K562 (cell line): ENCODE results near the gene FAM53A. TPM values are rescaled to one million over a fixed set of nuclear protein-coding genes. Genes with fewer than 3 reads are reported as not detected.

Source experiments
- ARID2 ChIP-seq: fragments of 450-650 bp; IDR thresholded peaks from 2 replicates; pipeline ENCODE4 v1.6.1; 2017; ENCODE audit warnings: antibody characterized with exemption, mild to moderate bottlenecking
- CBX1 ChIP-seq: sonication (generic); IDR thresholded peaks from 2 replicates; pipeline ENCODE4 v1.6.1; 2016; ENCODE audit warnings: antibody characterized with exemption, low read depth, mild to moderate bottlenecking
- FOXM1 ChIP-seq, 2 experiments: fragments of 450-650 bp in 1 of 2; sonication (generic) in 1 of 2; formaldehyde crosslinking in 1 of 2; IDR thresholded peaks; 2 replicates each; pipeline versions ENCODE4 v1.6.1 to v1.9.0; 2017 to 2022; ENCODE audit warnings: low read depth in 2 of 2, mild to moderate bottlenecking in 2 of 2, missing genetic modification reagents in 1 of 2, moderate library complexity in 1 of 2
- HMG20A ChIP-seq: fragments of 450-650 bp; formaldehyde crosslinking; conservative IDR thresholded peaks from 2 replicates; pipeline ENCODE4 v1.4.0; 2020; ENCODE audit warnings: mild to moderate bottlenecking, mixed read lengths
- PRPF4 ChIP-seq: fragments of 200-400 bp; formaldehyde crosslinking; IDR thresholded peaks from one replicate; pipeline ENCODE4 v1.6.1; 2017; ENCODE audit warnings: low read length, low read depth, mild to moderate bottlenecking; ENCODE audit not compliant: insufficient read depth, poor library complexity, severe bottlenecking
- RBM34 ChIP-seq: fragments of 200-400 bp; formaldehyde crosslinking; IDR thresholded peaks from 2 replicates; pipeline ENCODE4 v1.6.1; 2018; ENCODE audit warnings: low read length, borderline replicate concordance; ENCODE audit not compliant: insufficient read depth
- XRCC5 ChIP-seq: fragments of 200-400 bp; formaldehyde crosslinking; IDR thresholded peaks from 2 replicates; pipeline ENCODE4 v1.6.1; 2017; ENCODE audit warnings: low read depth, mild to moderate bottlenecking, low read length
- ZC3H11A ChIP-seq: IDR thresholded peaks from 2 replicates; pipeline ENCODE4 v1.6.1; 2012; ENCODE audit warnings: low read depth, low read length, improper control_type of control experiment
- ZNF282 ChIP-seq: sonication (generic); formaldehyde crosslinking; IDR thresholded peaks from 2 replicates; pipeline ENCODE4 v1.8.1; 2023; ENCODE audit warnings: missing genetic modification reagents
- ZNF561 ChIP-seq: fragments of 450-650 bp; formaldehyde crosslinking; conservative IDR thresholded peaks from 2 replicates; pipeline ENCODE4 v1.4.0; 2020; ENCODE audit warnings: mild to moderate bottlenecking, moderate library complexity
- polyA plus RNA-seq, 8 experiments: library from polyadenylated mRNA; depleted of rRNA in 4 of 8; stranded (reverse) in 5 of 8; unstranded in 3 of 8; fragments of >200 nt; fragmentation: Nextera tagmentation in 2 of 8; fragmentation: Illumina TruSeq in 1 of 8; extraction: Ambion mirVana in 2 of 8; extraction: Trizol in 1 of 8; gene quantifications; 2 replicates each; pipeline versions ENCODE4 v1.2.1 to v1.2.3, GENCODE V29; 2011 to 2014; ENCODE audit warnings: inconsistent platforms in 1 of 8, missing spikeins in 1 of 8
- total RNA-seq, 7 experiments: library from RNA; depleted of rRNA in 6 of 7; stranded (reverse); fragments of >200 nt in 6 of 7; fragmentation: Illumina TruSeq in 2 of 7; extraction: Trizol in 2 of 7; gene quantifications; 2 replicates each; pipeline versions ENCODE4 v1.2.1 to v1.2.3, GENCODE V29; 2011 to 2021; ENCODE audit warnings: low replicate concordance in 1 of 7
- TF ChIP-seq, protein P1 (sequence below): sonication (generic); formaldehyde crosslinking; IDR thresholded peaks from 2 replicates; pipeline ENCODE4 v1.8.1; 2023; ENCODE audit warnings: mild to moderate bottlenecking, missing genetic modification reagents
- TF ChIP-seq, protein P2 (sequence below): fragments of 450-650 bp; IDR thresholded peaks from 2 replicates; pipeline ENCODE4 v1.7.1; 2018; ENCODE audit warnings: mild to moderate bottlenecking, low read depth; ENCODE audit not compliant: partially characterized antibody

Gene FAM53A
- total and polyA plus RNA-seq, 9 of the 15 experiments (the other 6 are each of a cell fraction or from before 2014, with no cell fraction given), result 0.53 to 2.7 (median 1.4) TPM; not detected in 2

DNA sequence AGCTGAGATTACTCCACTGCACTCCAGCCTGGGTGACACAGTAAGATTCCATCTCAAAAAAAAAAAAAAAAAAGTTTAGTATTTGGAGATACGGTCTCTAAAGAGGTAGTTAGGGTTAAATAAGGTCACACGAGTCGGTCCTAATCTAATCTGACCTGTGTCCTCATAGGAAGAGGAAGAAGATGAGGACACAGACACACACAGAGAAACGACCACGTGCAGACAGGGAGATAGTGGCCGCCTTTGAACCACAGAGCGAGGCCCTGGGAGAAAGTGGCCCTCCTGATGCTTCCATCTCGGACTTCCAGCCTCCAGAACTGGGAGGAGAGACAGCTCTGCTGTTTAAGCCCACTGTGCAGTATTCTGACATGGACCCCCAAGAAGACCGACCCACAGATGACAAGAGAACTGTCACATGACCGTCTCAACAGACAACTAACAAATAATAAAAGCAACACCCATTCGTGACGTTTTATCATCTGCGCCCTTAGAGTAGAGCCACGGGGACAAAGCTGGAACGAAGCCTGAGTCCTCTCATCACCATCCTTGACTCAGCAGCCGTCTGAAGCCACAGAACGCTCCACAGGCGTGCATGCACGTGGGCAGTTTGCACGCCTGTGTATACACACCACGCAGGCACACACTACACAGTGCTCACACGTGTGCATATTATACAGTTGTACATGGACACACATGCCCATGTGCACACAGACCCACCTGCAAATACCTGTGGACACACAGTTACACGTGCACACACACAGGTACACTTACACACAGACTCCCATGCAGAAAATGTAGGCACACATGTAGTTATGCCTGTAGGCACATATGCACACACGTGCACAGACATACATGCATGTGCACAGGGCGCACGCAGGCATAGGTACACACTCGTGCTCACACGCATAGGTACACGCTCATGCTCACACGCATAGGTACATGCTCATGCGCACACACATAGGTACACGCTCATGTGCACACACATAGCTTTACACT is 51.7 kb downstream of the FAM53A start (continued):
- TF ChIP-seq, protein P1, sequence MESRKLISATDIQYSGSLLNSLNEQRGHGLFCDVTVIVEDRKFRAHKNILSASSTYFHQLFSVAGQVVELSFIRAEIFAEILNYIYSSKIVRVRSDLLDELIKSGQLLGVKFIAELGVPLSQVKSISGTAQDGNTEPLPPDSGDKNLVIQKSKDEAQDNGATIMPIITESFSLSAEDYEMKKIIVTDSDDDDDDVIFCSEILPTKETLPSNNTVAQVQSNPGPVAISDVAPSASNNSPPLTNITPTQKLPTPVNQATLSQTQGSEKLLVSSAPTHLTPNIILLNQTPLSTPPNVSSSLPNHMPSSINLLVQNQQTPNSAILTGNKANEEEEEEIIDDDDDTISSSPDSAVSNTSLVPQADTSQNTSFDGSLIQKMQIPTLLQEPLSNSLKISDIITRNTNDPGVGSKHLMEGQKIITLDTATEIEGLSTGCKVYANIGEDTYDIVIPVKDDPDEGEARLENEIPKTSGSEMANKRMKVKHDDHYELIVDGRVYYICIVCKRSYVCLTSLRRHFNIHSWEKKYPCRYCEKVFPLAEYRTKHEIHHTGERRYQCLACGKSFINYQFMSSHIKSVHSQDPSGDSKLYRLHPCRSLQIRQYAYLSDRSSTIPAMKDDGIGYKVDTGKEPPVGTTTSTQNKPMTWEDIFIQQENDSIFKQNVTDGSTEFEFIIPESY (CRISPR knock-in tag), result no peak; the same call in 1 of the 2 replicates
- TF ChIP-seq ARID2, result no peak
- TF ChIP-seq RBM34, result no peak
- no peak for TF ChIP-seq ZNF561 (CRISPR knock-in tag)
- TF ChIP-seq, protein P2, sequence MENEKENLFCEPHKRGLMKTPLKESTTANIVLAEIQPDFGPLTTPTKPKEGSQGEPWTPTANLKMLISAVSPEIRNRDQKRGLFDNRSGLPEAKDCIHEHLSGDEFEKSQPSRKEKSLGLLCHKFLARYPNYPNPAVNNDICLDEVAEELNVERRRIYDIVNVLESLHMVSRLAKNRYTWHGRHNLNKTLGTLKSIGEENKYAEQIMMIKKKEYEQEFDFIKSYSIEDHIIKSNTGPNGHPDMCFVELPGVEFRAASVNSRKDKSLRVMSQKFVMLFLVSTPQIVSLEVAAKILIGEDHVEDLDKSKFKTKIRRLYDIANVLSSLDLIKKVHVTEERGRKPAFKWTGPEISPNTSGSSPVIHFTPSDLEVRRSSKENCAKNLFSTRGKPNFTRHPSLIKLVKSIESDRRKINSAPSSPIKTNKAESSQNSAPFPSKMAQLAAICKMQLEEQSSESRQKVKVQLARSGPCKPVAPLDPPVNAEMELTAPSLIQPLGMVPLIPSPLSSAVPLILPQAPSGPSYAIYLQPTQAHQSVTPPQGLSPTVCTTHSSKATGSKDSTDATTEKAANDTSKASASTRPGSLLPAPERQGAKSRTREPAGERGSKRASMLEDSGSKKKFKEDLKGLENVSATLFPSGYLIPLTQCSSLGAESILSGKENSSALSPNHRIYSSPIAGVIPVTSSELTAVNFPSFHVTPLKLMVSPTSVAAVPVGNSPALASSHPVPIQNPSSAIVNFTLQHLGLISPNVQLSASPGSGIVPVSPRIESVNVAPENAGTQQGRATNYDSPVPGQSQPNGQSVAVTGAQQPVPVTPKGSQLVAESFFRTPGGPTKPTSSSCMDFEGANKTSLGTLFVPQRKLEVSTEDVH, result no peak
- TF ChIP-seq HMG20A, result no peak
- TF ChIP-seq CBX1, result no peak
- TF ChIP-seq PRPF4, result no peak
- TF ChIP-seq ZC3H11A, result no peak
- no peak for TF ChIP-seq XRCC5
- TF ChIP-seq FOXM1 (IDR thresholded peaks at IDR 0.05; ENCODE audit: low read depth), result peak; percentile 38; the same call in 1 of the 2 replicates
- TF ChIP-seq FOXM1 (CRISPR knock-in tag; IDR thresholded peaks at IDR 0.05; ENCODE audit: low read depth), result no peak
- TF ChIP-seq ZNF282 (CRISPR knock-in tag), result peak; percentile 79; the same call in 1 of the 2 replicates
